Keratinocyte (primary cell): ENCODE data around the gene TRIM45. TPM values are rescaled to one million over a fixed set of nuclear protein-coding genes. Genes with fewer than 3 reads are reported as not detected.

ENCODE experiments used
- DNase-seq: peaks from one replicate; pipeline ENCODE4 v3.0.0-alpha.2; 2011; ENCODE audit warnings: low read depth, missing footprints, low spot score
- FAIRE-seq: peaks from 2 replicates; lab custom pipeline; 2011; peaks lifted over from hg19 to GRCh38; lab: Jason Lieb, UNC
- H2AFZ ChIP-seq: 2 replicates; pipeline ENCODE4 v1.6.0; 2012; ENCODE audit warnings: low read length, control low read depth, inconsistent platforms; ENCODE audit not compliant: control insufficient read depth
- H3K27ac ChIP-seq: 2 replicates; pipeline ENCODE4 v1.5.1; 2011; ENCODE audit warnings: low read length; ENCODE audit not compliant: control insufficient read depth, insufficient read depth
- H3K27me3 ChIP-seq: 3 replicates; pipeline ENCODE4 v1.6.0; 2011; ENCODE audit warnings: low read length; ENCODE audit not compliant: control insufficient read depth, insufficient read depth; ENCODE audit errors: extremely low read depth
- H3K36me3 ChIP-seq, 2 experiments: 2 replicates in 1 of 2; 3 replicates in 1 of 2; pipeline ENCODE4 v1.5.1; 2011; ENCODE audit warnings: low read length in 2 of 2, mild to moderate bottlenecking in 1 of 2; ENCODE audit not compliant: control insufficient read depth in 2 of 2, insufficient read depth in 2 of 2; ENCODE audit errors: extremely low read depth in 1 of 2
- H3K4me1 ChIP-seq: 3 replicates; pipeline ENCODE4 v1.5.1; 2011; ENCODE audit warnings: low read length; ENCODE audit not compliant: control insufficient read depth, insufficient read depth; ENCODE audit errors: extremely low read depth
- H3K4me2 ChIP-seq: 3 replicates; pipeline ENCODE4 v1.6.0; 2011; ENCODE audit warnings: low read depth, low read length; ENCODE audit not compliant: control insufficient read depth, insufficient read depth; ENCODE audit errors: extremely low read depth
- H3K4me3 ChIP-seq, 3 experiments: fragments of 200-600 bp in 1 of 3; sonication (generic) in 1 of 3; 2 replicates in 2 of 3; 3 replicates in 1 of 3; pipeline ENCODE4 v1.5.1; 2011 to 2016; ENCODE audit warnings: low read length in 3 of 3, mild to moderate bottlenecking in 3 of 3, control low read depth in 2 of 3, inconsistent platforms in 1 of 3, low read depth in 1 of 3, mixed read lengths in 1 of 3, mixed run types in 1 of 3, moderate library complexity in 1 of 3; ENCODE audit not compliant: control insufficient read depth in 2 of 3, insufficient read depth in 2 of 3; ENCODE audit errors: extremely low read depth in 1 of 3
- H3K79me2 ChIP-seq: 2 replicates; pipeline ENCODE4 v1.6.0; 2012; ENCODE audit warnings: low read length; ENCODE audit not compliant: control insufficient read depth, insufficient read depth
- H3K9ac ChIP-seq: 3 replicates; pipeline ENCODE4 v1.6.0; 2011; ENCODE audit warnings: low read length; ENCODE audit not compliant: control insufficient read depth, insufficient read depth; ENCODE audit errors: extremely low read depth
- H3K9me1 ChIP-seq: 3 replicates; pipeline ENCODE4 v1.6.0; 2011; ENCODE audit warnings: low read length; ENCODE audit not compliant: control insufficient read depth, insufficient read depth; ENCODE audit errors: extremely low read depth
- H3K9me3 ChIP-seq: 2 replicates; pipeline ENCODE4 v1.5.1; 2012; ENCODE audit warnings: low read depth, low read length; ENCODE audit not compliant: control insufficient read depth
- H4K20me1 ChIP-seq: 3 replicates; pipeline ENCODE4 v1.6.0; 2011; ENCODE audit warnings: low read length; ENCODE audit not compliant: control insufficient read depth, insufficient read depth; ENCODE audit errors: extremely low read depth
- CTCF ChIP-seq, 3 experiments: IDR thresholded peaks in 1 of 3; conservative IDR thresholded peaks in 1 of 3; optimal IDR thresholded peaks in 1 of 3; 2 replicates in 2 of 3; 3 replicates in 1 of 3; pipeline versions ENCODE3 to v1.5.1; 2011; ENCODE audit warnings: low read length in 3 of 3, mild to moderate bottlenecking in 3 of 3, moderate library complexity in 2 of 3, control low read depth in 1 of 3, inconsistent platforms in 1 of 3; ENCODE audit not compliant: insufficient read depth in 2 of 3; ENCODE audit errors: extremely low read depth in 1 of 3
- EZH2 ChIP-seq: IDR thresholded peaks from one replicate; pipeline ENCODE4 v1.6.1; 2012; ENCODE audit warnings: inconsistent platforms, mild to moderate bottlenecking, low read length, moderate library complexity
- dilution Hi-C: fragments of 300-500 bp; cut with MboI; formaldehyde crosslinking; loops from one replicate; pipeline ENCODE4 v1.7.0; 2020; ENCODE audit warnings: low sequenced_read_pairs; ENCODE audit not compliant: extremely low pct_ligation_motif_present
- polyA plus RNA-seq, 5 experiments: library from polyadenylated mRNA; depleted of rRNA in 3 of 5; stranded (reverse) in 3 of 5; stranded (forward) in 1 of 5; unstranded in 1 of 5; fragments of >200 nt; gene quantifications; 1 replicate in 1 of 5; 2 replicates in 3 of 5; 3 replicates in 1 of 5; pipeline versions ENCODE4 v1.2.1 to v1.2.3, GENCODE V29; 2011 to 2012; ENCODE audit warnings: missing spikeins in 2 of 5, low read depth in 1 of 5, low replicate concordance in 1 of 5

TRIM45 gene
- polyA plus RNA-seq, 1 donor (not counting 4 experiments of a cell fraction or from before 2014, with no cell fraction given): 2.7 TPM

- H3K9me1 ChIP-seq: no peaks in the 10 kb centered on the region
- H2AFZ ChIP-seq: no peak overlapping the region
- H3K27ac ChIP-seq: no peak overlapping the region
- no peak overlapping the region for H3K4me3 ChIP-seq
- peaks cover 7 to 12% of the 10 kb centered on the region in 2 experiments for H3K36me3 ChIP-seq
- H3K9me3 ChIP-seq: no peaks in the 10 kb centered on the region
- H3K27me3 ChIP-seq: no peaks in the 10 kb centered on the region
- no peaks in the 10 kb centered on the region for H3K79me2 ChIP-seq
- no peaks in the 10 kb centered on the region for H4K20me1 ChIP-seq
- peaks cover 23% of the 10 kb centered on the region for H3K4me1 ChIP-seq
- no peak overlapping the region for H3K4me2 ChIP-seq
- dilution Hi-C loops: no loop called here
- no peak for DNase-seq
- TF ChIP-seq EZH2: no peak
- TF ChIP-seq CTCF (optimal IDR thresholded peaks at IDR 0.05 in 1 of 3, IDR thresholded peaks at IDR 0.05 in 1 of 3, conservative IDR thresholded peaks at IDR 0.05 in 1 of 3; ENCODE audit: extremely low read depth in 1 of 3, insufficient read depth in 2 of 3, low read length in 3 of 3): no peak
- FAIRE-seq: no peak
- no peak overlapping the region for H3K9ac ChIP-seq
Observed at GRCh38 chr1:117089996-117090395, 31.6 kb downstream of the TRIM45 start.

DNA sequence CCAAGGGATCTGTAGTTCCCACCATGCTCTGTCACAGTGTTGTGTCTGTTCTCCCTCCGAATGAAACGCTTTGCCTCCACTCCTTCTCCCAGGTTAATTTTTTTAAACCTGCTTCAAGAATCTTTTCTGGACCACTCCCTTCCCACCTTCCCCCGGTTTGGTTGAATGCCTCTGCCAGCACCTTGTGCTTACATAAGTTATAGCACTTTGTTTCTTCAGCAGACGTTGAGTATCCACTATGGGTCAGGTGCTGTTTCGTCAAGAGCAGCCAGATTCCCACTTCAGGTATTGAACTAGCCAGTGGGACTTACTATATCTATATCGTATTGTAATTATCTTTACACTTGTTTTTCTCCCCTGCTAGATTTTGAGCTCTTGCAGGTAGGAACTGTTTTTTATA, 33.9 kb downstream of the TRIM45 start:
- Histone ChIP-seq H3K4me3 (no peak overlapping the region), H3K9me1 (no peaks in the 10 kb centered on the region), H3K27me3 (no peaks in the 10 kb centered on the region), H4K20me1 (no peaks in the 10 kb centered on the region), H3K36me3 (peaks cover 7 to 14% of the 10 kb centered on the region in 2 experiments), H3K79me2 (no peaks in the 10 kb centered on the region), H3K4me1 (peaks cover 7% of the 10 kb centered on the region), H3K9ac (no peak overlapping the region), H2AFZ (no peak overlapping the region), H3K9me3 (no peaks in the 10 kb centered on the region), H3K4me2 (no peak overlapping the region), H3K27ac (no peak overlapping the region)
- dilution Hi-C loops: no loop called here
- no peak for TF ChIP-seq EZH2
- TF ChIP-seq CTCF (optimal IDR thresholded peaks at IDR 0.05 in 1 of 3, IDR thresholded peaks at IDR 0.05 in 1 of 3, conservative IDR thresholded peaks at IDR 0.05 in 1 of 3; ENCODE audit: extremely low read depth in 1 of 3, insufficient read depth in 2 of 3, low read length in 3 of 3): no peak
- FAIRE-seq (no peak), DNase-seq (no peak)
